K562 (cell line): ENCODE measurements around the gene NUP153. TPM values are rescaled to one million over a fixed set of nuclear protein-coding genes. Genes with fewer than 3 reads are reported as not detected.
A peak's percentile ranks its signal among the peaks of the same experiment; 100 is the strongest.

ENCODE experiments used
- CEBPB ChIP-seq: fragments of 450-650 bp; IDR thresholded peaks from 2 replicates; pipeline ENCODE4 v1.6.1; 2016; ENCODE audit warnings: missing genetic modification characterization, missing compliant biosample characterization
- CHD1 ChIP-seq: fragments of 200-600 bp; sonication (generic); IDR thresholded peaks from one replicate; pipeline ENCODE4 v1.6.1; 2012; ENCODE audit warnings: mild to moderate bottlenecking, moderate library complexity, low read length, inconsistent platforms
- EHMT2 ChIP-seq: fragments of 450-650 bp; IDR thresholded peaks from 2 replicates; pipeline ENCODE4 v1.6.1; 2018; ENCODE audit warnings: antibody characterized with exemption
- MAFK ChIP-seq: IDR thresholded peaks from 2 replicates; pipeline ENCODE4 v1.6.1; 2011; ENCODE audit warnings: low read length, improper control_type of control experiment
- MTA3 ChIP-seq: fragments of 450-650 bp; formaldehyde crosslinking; IDR thresholded peaks from 2 replicates; pipeline ENCODE4 v1.6.1; 2017; ENCODE audit warnings: mild to moderate bottlenecking, borderline replicate concordance
- NR1H2 ChIP-seq: sonication (generic); formaldehyde crosslinking; IDR thresholded peaks from 2 replicates; pipeline ENCODE4 v1.4.0; 2020; ENCODE audit warnings: mild to moderate bottlenecking, missing genetic modification reagents
- NRF1 ChIP-seq, 2 experiments: fragments of 450-650 bp; IDR thresholded peaks in 1 of 2; conservative IDR thresholded peaks in 1 of 2; 2 replicates each; pipeline ENCODE4 v1.6.1; 2014; ENCODE audit warnings: mild to moderate bottlenecking in 2 of 2
- PRPF4 ChIP-seq: fragments of 200-400 bp; formaldehyde crosslinking; IDR thresholded peaks from one replicate; pipeline ENCODE4 v1.6.1; 2017; ENCODE audit warnings: low read length, low read depth, mild to moderate bottlenecking; ENCODE audit not compliant: insufficient read depth, poor library complexity, severe bottlenecking
- RFX1 ChIP-seq: fragments of 450-650 bp; IDR thresholded peaks from 2 replicates; pipeline ENCODE4 v1.6.1; 2016; ENCODE audit warnings: mild to moderate bottlenecking, moderate library complexity
- SOX6 ChIP-seq: fragments of 450-650 bp; IDR thresholded peaks from 2 replicates; pipeline ENCODE4 v1.6.1; 2014; ENCODE audit warnings: mild to moderate bottlenecking
- ZBTB1 ChIP-seq: sonication (generic); formaldehyde crosslinking; IDR thresholded peaks from 2 replicates; pipeline ENCODE4 v1.8.1; 2023; ENCODE audit warnings: missing genetic modification reagents, low read depth, mild to moderate bottlenecking, borderline replicate concordance
- ZNF609 ChIP-seq: sonication (generic); formaldehyde crosslinking; IDR thresholded peaks from 2 replicates; pipeline ENCODE4 v1.8.1; 2023; ENCODE audit warnings: missing genetic modification reagents, mild to moderate bottlenecking, borderline replicate concordance
- polyA plus RNA-seq, 8 experiments: library from polyadenylated mRNA; depleted of rRNA in 4 of 8; stranded (reverse) in 5 of 8; unstranded in 3 of 8; fragments of >200 nt; fragmentation: Nextera tagmentation in 2 of 8; fragmentation: Illumina TruSeq in 1 of 8; extraction: Ambion mirVana in 2 of 8; extraction: Trizol in 1 of 8; gene quantifications; 2 replicates each; pipeline versions ENCODE4 v1.2.1 to v1.2.3, GENCODE V29; 2011 to 2014; ENCODE audit warnings: inconsistent platforms in 1 of 8, missing spikeins in 1 of 8
- total RNA-seq, 7 experiments: library from RNA; depleted of rRNA in 6 of 7; stranded (reverse); fragments of >200 nt in 6 of 7; fragmentation: Illumina TruSeq in 2 of 7; extraction: Trizol in 2 of 7; gene quantifications; 2 replicates each; pipeline versions ENCODE4 v1.2.1 to v1.2.3, GENCODE V29; 2011 to 2021; ENCODE audit warnings: low replicate concordance in 1 of 7
- TF ChIP-seq, protein P1 (sequence below): fragments of 450-650 bp; IDR thresholded peaks from 2 replicates; pipeline ENCODE4 v1.6.1; 2016; ENCODE audit warnings: low read depth, mild to moderate bottlenecking, moderate library complexity
- TF ChIP-seq, protein P2 (sequence below): fragments of 450-650 bp; IDR thresholded peaks from one replicate; pipeline ENCODE4 v1.6.1; 2018; ENCODE audit warnings: mild to moderate bottlenecking, moderate library complexity; ENCODE audit not compliant: partially characterized antibody
- TF ChIP-seq, protein P3 (sequence below): fragments of 450-650 bp; formaldehyde crosslinking; IDR thresholded peaks from 2 replicates; pipeline ENCODE4 v1.4.0; 2022; ENCODE audit warnings: missing genetic modification characterization
- TF ChIP-seq, protein P4 (sequence below): fragments of 250-450 bp; sonication (Bioruptor Pico); IDR thresholded peaks from 2 replicates; pipeline ENCODE4 v1.5.0; 2021

NUP153 gene
- total and polyA plus RNA-seq, 9 of the 15 experiments (the other 6 are each of a cell fraction or from before 2014, with no cell fraction given), result 21.9 to 110 (median 84.8) TPM

DNA sequence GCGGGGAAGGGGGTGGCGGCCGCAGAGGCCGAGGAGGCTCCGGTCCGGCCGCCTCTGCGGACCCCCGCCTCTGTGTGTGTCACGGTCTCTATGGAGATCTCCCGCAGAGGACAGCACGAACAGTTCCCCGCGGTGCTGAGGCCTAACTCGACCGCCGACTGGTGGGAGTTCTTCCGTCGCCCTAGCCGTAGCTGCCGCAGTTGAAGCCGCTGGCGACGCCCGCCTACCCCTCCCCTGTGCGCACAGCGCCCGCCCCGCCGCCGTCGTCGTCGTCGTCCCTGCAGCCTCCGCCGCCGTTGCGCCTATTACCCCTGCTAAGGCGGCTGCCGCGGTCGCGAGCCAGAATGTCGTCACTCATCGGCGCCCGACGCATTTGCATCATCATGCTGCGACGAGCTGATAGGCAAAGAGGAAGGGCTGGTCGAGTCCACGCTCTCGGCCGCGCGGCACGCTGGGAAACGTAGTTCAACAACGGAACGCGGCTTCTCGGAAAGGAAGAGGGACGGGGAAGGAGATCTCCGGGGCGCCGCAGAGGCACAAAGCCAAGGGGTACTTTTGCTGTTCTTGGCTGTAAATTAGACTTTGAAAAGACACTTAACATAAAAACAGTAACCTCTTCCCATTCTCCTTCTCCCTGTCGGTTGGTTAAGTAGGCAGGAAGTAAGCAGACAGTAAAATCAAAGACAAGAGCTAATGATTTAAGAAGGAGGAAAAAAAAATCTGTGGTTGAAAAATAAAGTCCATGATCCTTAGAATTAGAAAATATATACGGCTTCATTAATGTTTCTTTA, at the start of gene NUP153 (continued):
- peak; percentile 69 for TF ChIP-seq RFX1
- TF ChIP-seq ZBTB1 (CRISPR knock-in tag), result peak; percentile 86
- TF ChIP-seq PRPF4, result peak; percentile 60
- TF ChIP-seq, protein P1, sequence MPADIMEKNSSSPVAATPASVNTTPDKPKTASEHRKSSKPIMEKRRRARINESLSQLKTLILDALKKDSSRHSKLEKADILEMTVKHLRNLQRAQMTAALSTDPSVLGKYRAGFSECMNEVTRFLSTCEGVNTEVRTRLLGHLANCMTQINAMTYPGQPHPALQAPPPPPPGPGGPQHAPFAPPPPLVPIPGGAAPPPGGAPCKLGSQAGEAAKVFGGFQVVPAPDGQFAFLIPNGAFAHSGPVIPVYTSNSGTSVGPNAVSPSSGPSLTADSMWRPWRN, result peak; percentile 27; the same call in 1 of the 2 replicates
- TF ChIP-seq MTA3, result peak; percentile 72; the same call in 1 of the 2 replicates
- TF ChIP-seq SOX6, result peak; percentile 13; the same call in 1 of the 2 replicates
- TF ChIP-seq NRF1 (conservative IDR thresholded peaks at IDR 0.05 in 1 of 2, IDR thresholded peaks at IDR 0.05 in 1 of 2), result peak; percentile 82 to 86
- TF ChIP-seq, protein P2, sequence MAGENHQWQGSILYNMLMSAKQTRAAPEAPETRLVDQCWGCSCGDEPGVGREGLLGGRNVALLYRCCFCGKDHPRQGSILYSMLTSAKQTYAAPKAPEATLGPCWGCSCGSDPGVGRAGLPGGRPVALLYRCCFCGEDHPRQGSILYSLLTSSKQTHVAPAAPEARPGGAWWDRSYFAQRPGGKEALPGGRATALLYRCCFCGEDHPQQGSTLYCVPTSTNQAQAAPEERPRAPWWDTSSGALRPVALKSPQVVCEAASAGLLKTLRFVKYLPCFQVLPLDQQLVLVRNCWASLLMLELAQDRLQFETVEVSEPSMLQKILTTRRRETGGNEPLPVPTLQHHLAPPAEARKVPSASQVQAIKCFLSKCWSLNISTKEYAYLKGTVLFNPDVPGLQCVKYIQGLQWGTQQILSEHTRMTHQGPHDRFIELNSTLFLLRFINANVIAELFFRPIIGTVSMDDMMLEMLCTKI, result no peak
- TF ChIP-seq NR1H2, result no peak; the same call in none of the 2 replicates
- TF ChIP-seq CHD1, result peak; percentile 94
- peak; percentile 70; the same call in 1 of the 2 replicates for TF ChIP-seq CEBPB (tag)
- peak; percentile 40; the same call in 1 of the 2 replicates for TF ChIP-seq ZNF609 (CRISPR knock-in tag)
- TF ChIP-seq, protein P3, sequence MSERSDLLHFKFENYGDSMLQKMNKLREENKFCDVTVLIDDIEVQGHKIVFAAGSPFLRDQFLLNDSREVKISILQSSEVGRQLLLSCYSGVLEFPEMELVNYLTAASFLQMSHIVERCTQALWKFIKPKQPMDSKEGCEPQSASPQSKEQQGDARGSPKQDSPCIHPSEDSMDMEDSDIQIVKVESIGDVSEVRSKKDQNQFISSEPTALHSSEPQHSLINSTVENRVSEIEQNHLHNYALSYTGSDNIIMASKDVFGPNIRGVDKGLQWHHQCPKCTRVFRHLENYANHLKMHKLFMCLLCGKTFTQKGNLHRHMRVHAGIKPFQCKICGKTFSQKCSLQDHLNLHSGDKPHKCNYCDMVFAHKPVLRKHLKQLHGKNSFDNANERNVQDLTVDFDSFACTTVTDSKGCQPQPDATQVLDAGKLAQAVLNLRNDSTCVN (CRISPR knock-in tag), result no peak
- TF ChIP-seq, protein P4, sequence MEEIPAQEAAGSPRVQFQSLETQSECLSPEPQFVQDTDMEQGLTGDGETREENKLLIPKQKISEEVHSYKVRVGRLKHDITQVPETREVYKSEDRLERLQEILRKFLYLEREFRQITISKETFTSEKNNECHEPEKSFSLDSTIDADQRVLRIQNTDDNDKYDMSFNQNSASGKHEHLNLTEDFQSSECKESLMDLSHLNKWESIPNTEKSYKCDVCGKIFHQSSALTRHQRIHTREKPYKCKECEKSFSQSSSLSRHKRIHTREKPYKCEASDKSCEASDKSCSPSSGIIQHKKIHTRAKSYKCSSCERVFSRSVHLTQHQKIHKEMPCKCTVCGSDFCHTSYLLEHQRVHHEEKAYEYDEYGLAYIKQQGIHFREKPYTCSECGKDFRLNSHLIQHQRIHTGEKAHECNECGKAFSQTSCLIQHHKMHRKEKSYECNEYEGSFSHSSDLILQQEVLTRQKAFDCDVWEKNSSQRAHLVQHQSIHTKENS (CRISPR knock-in tag), result no peak
- TF ChIP-seq MAFK, result peak; percentile 56; the same call in 1 of the 2 replicates
- TF ChIP-seq EHMT2, result no peak
- TF ChIP-seq, all 486 proteins: peak for 196
